GM13976 (cell line): ENCODE measurements around the gene RIPPLY2.
"Not testable (repeated sequence)": the region's sequence is repeated elsewhere in the genome, so short reads cannot be mapped to it uniquely, and the experiment has no call there.

ENCODE experiments used
- DNase-seq: peaks from one replicate; pipeline ENCODE4 v3.0.0; 2012; ENCODE audit warnings: low spot score
- CTCF ChIP-seq: IDR thresholded peaks from 2 replicates; pipeline ENCODE4 v1.5.1; 2012; ENCODE audit warnings: borderline replicate concordance, mild to moderate bottlenecking; ENCODE audit not compliant: insufficient read depth; ENCODE audit errors: extremely low read depth, missing control alignments, control extremely low read depth
- in situ Hi-C: fragments of 300-500 bp; cut with MboI; formaldehyde crosslinking; loops from one replicate; pipeline ENCODE4 v1.12.0; 2022; ENCODE audit warnings: low sequenced_read_pairs, mixed read lengths, inconsistent platforms; ENCODE audit not compliant: unreplicated experiment

The RIPPLY2 gene

GRCh38 chr6:83891586-83891985 is 38.4 kb downstream of the RIPPLY2 start:
- no peak for TF ChIP-seq CTCF
- no peak for DNase-seq
- in situ Hi-C loops = no loop called here

GRCh38 chr6:83893024-83893423 is 39.9 kb downstream of the RIPPLY2 start:
- TF ChIP-seq CTCF = no peak
- in situ Hi-C loops = no loop called here
- DNase-seq = no peak

GRCh38 chr6:83897094-83897493 is 43.9 kb downstream of the RIPPLY2 start:
- in situ Hi-C loops, DNase-seq: not testable (repeated sequence)

GRCh38 chr6:83901624-83902023 is 48.5 kb downstream of the RIPPLY2 start:
- no peak for TF ChIP-seq CTCF
- in situ Hi-C loops = no loop called here
- DNase-seq = no peak

GRCh38 chr6:83904395-83904794 is 51.2 kb downstream of the RIPPLY2 start:
- no peak for DNase-seq
- no peak for TF ChIP-seq CTCF
- in situ Hi-C loops = no loop called here

- in situ Hi-C loops = no loop called here
- no peak for DNase-seq
- no peak for TF ChIP-seq CTCF
These were observed 52.5 kb downstream of the RIPPLY2 start for GRCh38 chr6:83905648-83906047.
